ENCODE results near the gene MYL5. TPM values are rescaled to one million over a fixed set of nuclear protein-coding genes. Genes with fewer than 3 reads are reported as not detected.

The MYL5 gene
- total RNA-seq, 1 experiment from 2014 or later: 8.5 TPM

DNA sequence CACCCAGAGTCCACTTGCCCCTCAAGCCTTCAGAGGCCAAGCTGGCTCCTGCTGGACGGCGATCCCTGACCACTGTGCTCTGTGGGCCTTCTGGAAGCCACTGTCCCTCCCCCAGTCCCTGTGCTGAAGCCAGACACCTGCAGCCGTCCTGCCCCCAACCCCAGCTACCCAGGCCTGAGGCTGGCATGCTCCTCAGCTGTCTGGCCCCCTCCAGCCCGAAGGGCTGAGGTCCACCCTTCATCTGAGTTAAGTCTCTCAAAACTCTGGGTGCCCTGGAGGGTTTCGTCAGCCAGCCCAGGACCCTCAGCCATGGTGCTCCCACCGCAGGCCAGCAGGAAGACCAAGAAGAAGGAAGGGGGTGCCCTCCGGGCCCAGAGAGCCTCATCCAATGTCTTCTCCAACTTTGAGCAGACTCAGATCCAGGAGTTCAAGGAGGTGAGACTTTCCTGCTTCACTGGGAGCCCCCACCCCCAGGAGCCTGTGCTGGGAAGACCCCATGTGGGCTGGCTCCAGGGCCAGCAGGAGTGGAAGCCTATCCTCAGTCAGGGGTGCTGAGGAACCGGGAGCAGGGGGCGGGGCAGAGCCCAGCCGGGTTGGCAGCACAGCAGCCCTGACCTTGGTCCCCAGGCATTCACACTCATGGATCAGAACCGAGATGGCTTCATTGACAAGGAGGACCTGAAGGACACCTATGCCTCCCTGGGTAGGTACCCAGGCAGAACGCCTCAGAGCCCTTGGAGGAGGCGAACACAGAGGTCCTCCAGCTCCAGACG lies 4.2 kb downstream of the MYL5 start:
- intact Hi-C loops (cut with micrococcal nuclease; ENCODE audit: unreplicated experiment): no loop called here
- no TSS peak for BruUV-seq (replicated peaks)
- TF ChIP-seq, protein P1, sequence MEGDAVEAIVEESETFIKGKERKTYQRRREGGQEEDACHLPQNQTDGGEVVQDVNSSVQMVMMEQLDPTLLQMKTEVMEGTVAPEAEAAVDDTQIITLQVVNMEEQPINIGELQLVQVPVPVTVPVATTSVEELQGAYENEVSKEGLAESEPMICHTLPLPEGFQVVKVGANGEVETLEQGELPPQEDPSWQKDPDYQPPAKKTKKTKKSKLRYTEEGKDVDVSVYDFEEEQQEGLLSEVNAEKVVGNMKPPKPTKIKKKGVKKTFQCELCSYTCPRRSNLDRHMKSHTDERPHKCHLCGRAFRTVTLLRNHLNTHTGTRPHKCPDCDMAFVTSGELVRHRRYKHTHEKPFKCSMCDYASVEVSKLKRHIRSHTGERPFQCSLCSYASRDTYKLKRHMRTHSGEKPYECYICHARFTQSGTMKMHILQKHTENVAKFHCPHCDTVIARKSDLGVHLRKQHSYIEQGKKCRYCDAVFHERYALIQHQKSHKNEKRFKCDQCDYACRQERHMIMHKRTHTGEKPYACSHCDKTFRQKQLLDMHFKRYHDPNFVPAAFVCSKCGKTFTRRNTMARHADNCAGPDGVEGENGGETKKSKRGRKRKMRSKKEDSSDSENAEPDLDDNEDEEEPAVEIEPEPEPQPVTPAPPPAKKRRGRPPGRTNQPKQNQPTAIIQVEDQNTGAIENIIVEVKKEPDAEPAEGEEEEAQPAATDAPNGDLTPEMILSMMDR (IDR thresholded peaks at IDR 0.05; ENCODE audit: unreplicated experiment): no peak
- Mint-ChIP-seq H3K9me3 (ENCODE audit: low read depth, unreplicated experiment) (no peaks in the 10 kb centered on the region), H3K27me3 (ENCODE audit: unreplicated experiment) (no peaks in the 10 kb centered on the region), H3K27ac (ENCODE audit: unreplicated experiment) (peak overlapping the region; percentile 78), H3K4me1 (ENCODE audit: low read depth, unreplicated experiment) (peaks cover 10% of the 10 kb centered on the region), H3K4me3 (ENCODE audit: low read depth, unreplicated experiment) (peak overlapping the region; percentile 49), H3K36me3 (ENCODE audit: insufficient read depth, unreplicated experiment) (peaks cover 56% of the 10 kb centered on the region)
- DNase-seq: no peak
- CTCF ChIA-PET: no interaction called here

DNA sequence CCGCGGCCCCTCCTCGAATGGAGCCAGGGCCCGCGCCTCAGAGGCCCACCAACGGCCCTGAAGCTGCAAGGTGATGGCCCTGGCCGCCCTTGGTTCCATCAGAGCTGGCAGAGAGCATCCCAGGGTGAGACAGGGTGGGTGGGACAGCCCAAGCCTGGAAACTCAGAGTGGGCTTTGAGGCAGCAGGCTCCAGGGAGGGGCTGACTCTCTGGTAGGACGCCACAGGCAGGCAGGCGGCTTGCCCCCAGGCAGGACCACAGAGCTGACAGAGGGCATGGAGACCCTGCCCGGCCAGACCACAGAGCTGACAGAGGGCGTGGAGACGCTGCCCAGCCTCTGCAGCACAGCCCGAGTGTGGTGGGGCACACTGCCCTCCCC lies 4.8 kb downstream of the MYL5 start:
- intact Hi-C loops (cut with micrococcal nuclease; ENCODE audit: unreplicated experiment): no loop called here

DNA sequence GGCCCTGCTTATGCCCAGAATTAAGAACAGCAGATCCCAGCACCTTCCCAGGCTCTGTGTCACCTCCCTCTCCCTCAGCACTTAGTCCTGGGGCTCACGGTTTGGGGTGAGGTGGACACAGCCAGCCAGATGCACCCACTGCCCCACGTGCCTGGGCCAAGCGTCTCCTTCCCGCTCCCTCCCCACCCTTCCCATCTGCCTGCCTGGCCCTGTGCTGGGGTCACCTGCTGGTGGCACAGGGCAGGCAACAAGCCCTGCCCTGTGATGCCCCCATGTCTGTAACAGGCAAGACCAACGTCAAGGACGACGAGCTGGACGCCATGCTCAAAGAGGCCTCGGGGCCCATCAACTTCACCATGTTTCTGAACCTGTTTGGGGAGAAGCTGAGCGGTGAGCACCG lies 5.3 kb downstream of the MYL5 start:
- CTCF ChIA-PET: no interaction called here
- DNase-seq: no peak
- peaks cover 44% of the 10 kb centered on the region for H3K36me3 Mint-ChIP-seq (ENCODE audit: insufficient read depth, unreplicated experiment)
- peaks cover 9% of the 10 kb centered on the region for H3K4me1 Mint-ChIP-seq (ENCODE audit: low read depth, unreplicated experiment)
- BruUV-seq (replicated peaks): no TSS peak
- intact Hi-C loops (cut with micrococcal nuclease; ENCODE audit: unreplicated experiment): no loop called here
- H3K27ac Mint-ChIP-seq (ENCODE audit: unreplicated experiment): no peak overlapping the region
- H3K9me3 Mint-ChIP-seq (ENCODE audit: low read depth, unreplicated experiment): no peaks in the 10 kb centered on the region
- no peak overlapping the region for H3K4me3 Mint-ChIP-seq (ENCODE audit: low read depth, unreplicated experiment)
- H3K27me3 Mint-ChIP-seq (ENCODE audit: unreplicated experiment): no peaks in the 10 kb centered on the region
- TF ChIP-seq, protein P1 (IDR thresholded peaks at IDR 0.05; ENCODE audit: unreplicated experiment): no peak

More for the DNA sequence above, 4.8 kb downstream of the MYL5 start:
- no peak overlapping the region for H3K4me3 Mint-ChIP-seq (ENCODE audit: low read depth, unreplicated experiment)
- no peak overlapping the region for H3K27ac Mint-ChIP-seq (ENCODE audit: unreplicated experiment)
- peaks cover 50% of the 10 kb centered on the region for H3K36me3 Mint-ChIP-seq (ENCODE audit: insufficient read depth, unreplicated experiment)
- peaks cover 9% of the 10 kb centered on the region for H3K4me1 Mint-ChIP-seq (ENCODE audit: low read depth, unreplicated experiment)
- no peak for DNase-seq
- H3K27me3 Mint-ChIP-seq (ENCODE audit: unreplicated experiment): no peaks in the 10 kb centered on the region
- TF ChIP-seq, protein P1 (IDR thresholded peaks at IDR 0.05; ENCODE audit: unreplicated experiment): no peak
- CTCF ChIA-PET: no interaction called here
- H3K9me3 Mint-ChIP-seq (ENCODE audit: low read depth, unreplicated experiment): no peaks in the 10 kb centered on the region
- BruUV-seq (replicated peaks): no TSS peak

DNA sequence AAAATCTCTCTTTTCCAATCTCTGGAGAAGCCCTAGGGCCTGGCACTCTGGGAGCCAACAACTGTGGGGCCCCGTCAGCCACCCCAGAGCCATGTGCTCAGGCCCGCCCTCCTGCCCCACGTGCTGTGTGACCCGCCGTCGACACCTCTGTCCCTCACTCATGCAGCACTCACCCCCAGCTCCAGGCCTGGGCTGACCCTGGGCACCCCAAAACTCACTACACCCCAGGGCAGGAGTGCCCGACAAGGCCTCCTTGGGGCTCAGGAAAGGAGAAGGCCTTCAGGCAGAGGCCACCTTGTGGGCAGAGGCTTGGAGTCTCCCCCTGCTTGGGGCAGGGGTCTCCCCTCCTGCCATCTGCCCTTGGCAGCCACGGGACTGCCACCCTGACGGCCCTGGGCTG lies 5.7 kb downstream of the MYL5 start:
- H3K4me3 Mint-ChIP-seq (ENCODE audit: low read depth, unreplicated experiment): peak overlapping the region; percentile 56
- no peak for DNase-seq
- CTCF ChIA-PET: interaction anchor here (0.6 kb wide), 1 partner anchor 642 kb away, joined by 5 read pairs; no protein-coding TSS in a partner anchor
- H3K9me3 Mint-ChIP-seq (ENCODE audit: low read depth, unreplicated experiment): no peaks in the 10 kb centered on the region
- H3K4me1 Mint-ChIP-seq (ENCODE audit: low read depth, unreplicated experiment): peaks cover 9% of the 10 kb centered on the region
- no TSS peak for BruUV-seq (replicated peaks)
- TF ChIP-seq, protein P1 (IDR thresholded peaks at IDR 0.05; ENCODE audit: unreplicated experiment): no peak
- H3K27ac Mint-ChIP-seq (ENCODE audit: unreplicated experiment): no peak overlapping the region
- H3K36me3 Mint-ChIP-seq (ENCODE audit: insufficient read depth, unreplicated experiment): peaks cover 40% of the 10 kb centered on the region
- intact Hi-C loops (cut with micrococcal nuclease; ENCODE audit: unreplicated experiment): no loop called here
- H3K27me3 Mint-ChIP-seq (ENCODE audit: unreplicated experiment): no peaks in the 10 kb centered on the region

All from Calu3 (cell line).